Inferior parietal cortex (tissue), 1 donor: Measurements from ENCODE around the gene HSPA12A.

Experiments used
- DNase-seq: peaks from one replicate; pipeline ENCODE4 v3.0.0-alpha.2; 2016; ENCODE audit errors: extremely low spot score

The HSPA12A gene

GRCh38 chr10:116669080-116669479, 73.3 kb downstream of the HSPA12A start:
- no peak for DNase-seq

- DNase-seq = no peak
Measured at GRCh38 chr10:116668446-116668845, 73.9 kb downstream of the HSPA12A start.

- DNase-seq = no peak
Measured at GRCh38 chr10:116668018-116668417, 74.3 kb downstream of the HSPA12A start.

- DNase-seq = no peak
Measured at GRCh38 chr10:116667484-116667883, 74.9 kb downstream of the HSPA12A start.

- DNase-seq = no peak
Measured at GRCh38 chr10:116665541-116666125, 76.7 kb downstream of the HSPA12A start.

- no peak for DNase-seq
Measured at GRCh38 chr10:116664631-116665030, 77.7 kb downstream of the HSPA12A start.

- DNase-seq = no peak
Measured at GRCh38 chr10:116663342-116663741, 79.0 kb downstream of the HSPA12A start.

GRCh38 chr10:116660860-116661259, 81.5 kb downstream of the HSPA12A start:
- no peak for DNase-seq

- DNase-seq = no peak
Measured at GRCh38 chr10:116659049-116659670, 83.2 kb downstream of the HSPA12A start.

GRCh38 chr10:116657863-116658551, 84.4 kb downstream of the HSPA12A start:
- no peak for DNase-seq

- DNase-seq = no peak
Measured at GRCh38 chr10:116656044-116656443, 86.3 kb downstream of the HSPA12A start.

- DNase-seq = no peak
Measured at GRCh38 chr10:116655568-116655967, 86.8 kb downstream of the HSPA12A start.

- DNase-seq = no peak
Measured at GRCh38 chr10:116654816-116655215, 87.5 kb downstream of the HSPA12A start.

- DNase-seq = no peak
Measured at GRCh38 chr10:116653885-116654284, 88.5 kb downstream of the HSPA12A start.

- DNase-seq = no peak
Measured at GRCh38 chr10:116648903-116649302, 93.5 kb downstream of the HSPA12A start.

GRCh38 chr10:116646502-116646901, 95.9 kb downstream of the HSPA12A start:
- no peak for DNase-seq

GRCh38 chr10:116637830-116638229, 104.5 kb downstream of the HSPA12A start:
- DNase-seq = no peak

GRCh38 chr10:116636976-116637375, 105.4 kb downstream of the HSPA12A start:
- no peak for DNase-seq

GRCh38 chr10:116636385-116636784, 106.0 kb downstream of the HSPA12A start:
- no peak for DNase-seq

- DNase-seq = no peak
Measured at GRCh38 chr10:116634126-116634975, 108.0 kb downstream of the HSPA12A start.

- DNase-seq = no peak
Measured at GRCh38 chr10:116633216-116633600, 109.2 kb downstream of the HSPA12A start.

GRCh38 chr10:116632596-116633215, 109.7 kb downstream of the HSPA12A start:
- DNase-seq = no peak
